LNCAP (cell line): ENCODE results near the gene INPP5J.

Experiments
- CTCF ChIP-seq: fragments of 450-650 bp; IDR thresholded peaks from 2 replicates; pipeline ENCODE4 v1.5.1; 2017; ENCODE audit warnings: mild to moderate bottlenecking

Gene INPP5J

GRCh38 chr22:31086703-31087330 is 35.9 kb upstream of the INPP5J start:
- TF ChIP-seq CTCF: no peak

GRCh38 chr22:31087744-31088215 is 35.0 kb upstream of the INPP5J start:
- no peak for TF ChIP-seq CTCF

- no peak for TF ChIP-seq CTCF
These were observed 34.4 kb upstream of the INPP5J start for GRCh38 chr22:31088233-31088986.

- peak; percentile 85 for TF ChIP-seq CTCF
These were observed 33.3 kb upstream of the INPP5J start for GRCh38 chr22:31089160-31090100.

- TF ChIP-seq CTCF: no peak
These were observed 32.3 kb upstream of the INPP5J start for GRCh38 chr22:31090217-31091085.

GRCh38 chr22:31091106-31091975 is 31.4 kb upstream of the INPP5J start:
- TF ChIP-seq CTCF: no peak
